Endodermal cell (in vitro differentiated cells): Measurements from ENCODE around the gene TKTL1. TPM values are rescaled to one million over a fixed set of nuclear protein-coding genes. Genes with fewer than 3 reads are reported as not detected.

Experiments used
- DNase-seq: peaks from one replicate; pipeline ENCODE4 v3.0.0-alpha.2; 2017
- H3K27ac ChIP-seq: 2 replicates; pipeline ENCODE4 v1.5.1; 2013; ENCODE audit warnings: mild to moderate bottlenecking, low read depth, low read length, moderate library complexity
- H3K27me3 ChIP-seq: 2 replicates; pipeline ENCODE4 v1.6.1; 2013; ENCODE audit warnings: mild to moderate bottlenecking, low read length, moderate library complexity; ENCODE audit not compliant: insufficient read depth, control insufficient read depth, poor library complexity, severe bottlenecking
- H3K36me3 ChIP-seq: 2 replicates; pipeline ENCODE4 v1.7.0; 2013; ENCODE audit warnings: mild to moderate bottlenecking, low read length, moderate library complexity; ENCODE audit not compliant: control insufficient read depth, insufficient read depth
- H3K4me1 ChIP-seq: one replicate; pipeline ENCODE4 v1.7.0; 2013; ENCODE audit warnings: low read length; ENCODE audit not compliant: control insufficient read depth, insufficient read depth
- H3K4me3 ChIP-seq: 2 replicates; pipeline ENCODE4 v1.5.1; 2013; ENCODE audit warnings: mild to moderate bottlenecking, low read length, moderate library complexity
- H3K9ac ChIP-seq: 2 replicates; pipeline ENCODE4 v1.6.1; 2013; ENCODE audit warnings: mild to moderate bottlenecking, low read length, moderate library complexity; ENCODE audit not compliant: poor library complexity, severe bottlenecking; ENCODE audit errors: extremely low read depth
- H3K9me3 ChIP-seq: 2 replicates; pipeline ENCODE4 v1.6.1; 2013; ENCODE audit warnings: mild to moderate bottlenecking, low read length, moderate library complexity; ENCODE audit not compliant: control insufficient read depth
- H3K27ac Mint-ChIP-seq: 2 replicates; pipeline ENCODE4 v1.8.0; 2020; ENCODE audit warnings: mixed read lengths
- H3K27me3 Mint-ChIP-seq: 2 replicates; pipeline ENCODE4 v1.8.0; 2021; ENCODE audit warnings: mild to moderate bottlenecking, mixed read lengths; ENCODE audit not compliant: insufficient read depth
- H3K36me3 Mint-ChIP-seq: 2 replicates; pipeline ENCODE4 v1.8.0; 2020; ENCODE audit warnings: low read depth, mixed read lengths
- H3K4me1 Mint-ChIP-seq: 2 replicates; pipeline ENCODE4 v1.8.0; 2020; ENCODE audit warnings: mixed read lengths
- H3K4me3 Mint-ChIP-seq: 2 replicates; pipeline ENCODE4 v1.8.0; 2020; ENCODE audit warnings: mild to moderate bottlenecking, moderate library complexity, mixed read lengths
- H3K9me3 Mint-ChIP-seq: 2 replicates; pipeline ENCODE4 v1.8.0; 2020; ENCODE audit warnings: mild to moderate bottlenecking, mixed read lengths
- CTCF ChIP-seq: fragments of 200-600 bp; sonication (generic); conservative IDR thresholded peaks from 2 replicates; pipeline ENCODE4 v1.5.0; 2021; ENCODE audit warnings: antibody characterized with exemption, mild to moderate bottlenecking
- WGBS, 2 experiments: methylation state at CpG; one replicate each; pipeline versions ENCODE4 v1.1.5 to v1.1.7; 2013; ENCODE audit warnings: missing lambda C conversion rate in 2 of 2, mixed read lengths in 1 of 2; ENCODE audit not compliant: insufficient coverage in 1 of 2, insufficient read length in 1 of 2; 5-methylcytosine and 5-hydroxymethylcytosine counted together
- total RNA-seq, 2 donors: library from RNA; stranded (reverse); fragmentation: NEBNext Ultra II Directional in 1 of 2; extraction: Animal tissue kit (Norgen Biotek cat#: 25700) in 1 of 2; gene quantifications; 2 replicates in 1 of 2; 3 replicates in 1 of 2; pipeline ENCODE4 v1.2.1, GENCODE V29; 2021

The TKTL1 gene
- total RNA-seq, 2 donors from 2014 or later = not detected

- TF ChIP-seq CTCF = no peak
- Mint-ChIP-seq H3K36me3 (no peaks in the 10 kb centered on the region), H3K4me1 (no peaks in the 10 kb centered on the region), H3K4me3 (no peak overlapping the region), H3K27ac (no peak overlapping the region), H3K27me3 (no peaks in the 10 kb centered on the region), H3K9me3 (peaks cover 74% of the 10 kb centered on the region)
- H3K9me3 ChIP-seq = no peaks in the 10 kb centered on the region
- no peaks in the 10 kb centered on the region for H3K4me1 ChIP-seq
- H3K27me3 ChIP-seq = no peaks in the 10 kb centered on the region
- H3K9ac ChIP-seq = no peak overlapping the region
- 80 to 89% methylated on average over 1 to 19 of the region's 19 CpGs for WGBS, 2 experiments
- H3K36me3 ChIP-seq = no peaks in the 10 kb centered on the region
- no peak for DNase-seq
- no peak overlapping the region for H3K4me3 ChIP-seq
- H3K27ac ChIP-seq = no peak overlapping the region
These were observed 15.3 kb downstream of the TKTL1 start for GRCh38 chrX:154310616-154311536.

- Mint-ChIP-seq H3K27ac (no peak overlapping the region), H3K9me3 (peaks cover 74% of the 10 kb centered on the region)
These were observed 16.5 kb downstream of the TKTL1 start for GRCh38 chrX:154312116-154312515.

GRCh38 chrX:154313147-154313546 is 17.6 kb downstream of the TKTL1 start:
- 90 to 91% methylated on average over 2 to 5 of the region's 5 CpGs for WGBS, 2 experiments
- no peaks in the 10 kb centered on the region for H3K36me3 ChIP-seq
- Mint-ChIP-seq H3K36me3 (no peaks in the 10 kb centered on the region), H3K27ac (no peak overlapping the region), H3K4me3 (no peak overlapping the region), H3K27me3 (no peaks in the 10 kb centered on the region), H3K9me3 (peaks cover 73% of the 10 kb centered on the region), H3K4me1 (no peaks in the 10 kb centered on the region)
- no peaks in the 10 kb centered on the region for H3K27me3 ChIP-seq
- no peak for DNase-seq
- no peak for TF ChIP-seq CTCF
- no peak overlapping the region for H3K27ac ChIP-seq
- H3K4me3 ChIP-seq = no peak overlapping the region
- H3K9ac ChIP-seq = no peak overlapping the region
- no peaks in the 10 kb centered on the region for H3K9me3 ChIP-seq
- H3K4me1 ChIP-seq = no peaks in the 10 kb centered on the region

More at GRCh38 chrX:154312116-154312515, 16.5 kb downstream of the TKTL1 start:
- H3K27me3 ChIP-seq = no peaks in the 10 kb centered on the region
- no peaks in the 10 kb centered on the region for H3K4me1 ChIP-seq
- no peak overlapping the region for H3K27ac ChIP-seq
- TF ChIP-seq CTCF = no peak
- H3K4me3 ChIP-seq = no peak overlapping the region
- 92 to 96% methylated on average over 2 to 6 of the region's 7 CpGs for whole genome bisulfite sequencing, 2 experiments
- Mint-ChIP-seq H3K27me3 (no peaks in the 10 kb centered on the region), H3K4me3 (no peak overlapping the region), H3K36me3 (no peaks in the 10 kb centered on the region), H3K4me1 (no peaks in the 10 kb centered on the region)
- H3K36me3 ChIP-seq = no peaks in the 10 kb centered on the region
- no peaks in the 10 kb centered on the region for H3K9me3 ChIP-seq
- no peak for DNase-seq
- H3K9ac ChIP-seq = no peak overlapping the region
